LHCN-M2 (cell line): ENCODE measurements around the gene PTPRN2. TPM values are rescaled to one million over a fixed set of nuclear protein-coding genes. Genes with fewer than 3 reads are reported as not detected.

ENCODE experiments used
- DNase-seq: peaks from one replicate; pipeline ENCODE4 v3.0.0-alpha.2; 2012; ENCODE audit warnings: low read depth
- total RNA-seq: library from RNA; depleted of rRNA; stranded (reverse); fragments of >200 nt; gene quantifications from 2 replicates; pipeline ENCODE4 v1.2.3, GENCODE V29; 2014

The PTPRN2 gene
- total RNA-seq, 1 experiment from 2014 or later = 0.11 TPM

- no peak for DNase-seq
Observed at GRCh38 chr7:158270856-158271413, 316.7 kb downstream of the PTPRN2 start.

GRCh38 chr7:158270106-158270775 is 317.4 kb downstream of the PTPRN2 start:
- DNase-seq = no peak

DNA sequence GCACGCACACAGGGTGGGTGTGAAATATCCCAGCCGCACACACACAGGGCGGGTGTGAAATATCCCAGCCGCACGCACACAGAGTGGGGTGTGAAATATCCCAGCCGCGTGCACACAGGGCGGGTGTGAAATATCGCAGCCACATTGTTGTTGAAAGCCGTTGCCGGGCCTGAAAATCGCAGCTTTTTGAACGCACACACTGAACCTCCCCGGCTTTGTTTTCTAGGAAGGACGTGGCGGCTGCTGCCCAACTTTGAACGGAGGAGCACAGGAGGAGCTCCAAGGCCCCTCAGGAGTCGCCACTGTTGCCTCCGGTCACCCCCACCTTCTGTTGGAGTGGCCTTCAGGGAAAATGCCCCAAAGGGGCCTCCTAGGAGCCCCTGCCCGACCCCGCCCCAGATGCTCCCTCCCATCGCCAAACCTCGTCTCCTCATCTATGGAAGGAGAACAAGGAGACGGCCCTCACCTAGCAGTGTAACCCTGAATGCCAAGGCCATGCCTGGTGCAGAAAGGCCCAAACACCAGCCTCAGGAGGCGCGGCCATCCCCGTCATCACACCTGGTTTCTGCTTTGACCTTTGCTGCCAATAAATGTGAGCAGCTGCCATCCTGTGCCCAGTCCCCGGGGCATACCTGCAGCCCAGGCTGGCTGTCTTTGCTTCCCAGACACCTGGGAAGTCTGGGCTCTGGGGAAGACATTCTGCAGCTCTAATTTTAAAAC is 318.6 kb downstream of the PTPRN2 start:
- no peak for DNase-seq

GRCh38 chr7:158267742-158268435 is 319.7 kb downstream of the PTPRN2 start:
- no peak for DNase-seq

GRCh38 chr7:158266817-158267741 is 320.5 kb downstream of the PTPRN2 start:
- no peak for DNase-seq

DNA sequence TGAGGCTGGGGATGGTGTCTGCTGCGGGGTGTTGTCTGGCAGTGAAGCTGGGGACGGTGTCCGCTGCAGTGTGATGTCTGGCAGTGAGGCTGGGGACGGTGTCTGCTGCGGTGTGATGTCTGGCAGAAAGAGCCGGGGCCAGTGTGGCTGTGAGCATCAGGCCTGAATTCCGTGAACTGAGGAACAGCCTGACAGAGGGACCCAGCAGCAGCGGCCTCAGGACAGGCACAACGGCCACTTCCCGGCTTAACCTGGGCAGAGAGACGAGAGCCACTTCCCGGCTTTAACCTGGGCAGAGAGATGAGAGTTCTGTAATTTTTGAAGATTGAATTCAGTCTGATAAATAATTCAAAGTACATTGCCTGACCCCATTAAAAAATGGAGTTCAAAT is 321.2 kb downstream of the PTPRN2 start:
- DNase-seq = no peak

DNA sequence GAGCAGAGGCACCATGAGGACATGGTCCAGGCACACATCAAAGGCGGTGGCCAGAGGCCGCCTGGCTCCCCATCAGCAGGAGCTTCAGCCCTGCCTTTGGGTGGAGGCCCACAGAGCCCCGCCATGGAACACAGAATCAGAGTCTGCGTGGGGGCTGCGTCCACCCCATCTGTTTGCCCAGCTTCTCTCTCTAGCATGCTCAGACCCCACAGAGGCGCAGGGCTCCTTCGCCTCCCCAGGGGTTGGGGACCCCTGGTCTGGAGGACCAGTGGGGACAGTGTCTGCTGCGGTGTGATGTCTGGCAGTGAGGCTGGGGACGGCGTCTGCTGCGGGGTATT is 321.9 kb downstream of the PTPRN2 start:
- DNase-seq = no peak

- no peak for DNase-seq
Observed at GRCh38 chr7:158264881-158265742, 322.5 kb downstream of the PTPRN2 start.

- no peak for DNase-seq
Observed at GRCh38 chr7:158263964-158264748, 323.5 kb downstream of the PTPRN2 start.

- no peak for DNase-seq
Observed at GRCh38 chr7:158263110-158263963, 324.3 kb downstream of the PTPRN2 start.

- DNase-seq = no peak
Observed at GRCh38 chr7:158262284-158263109, 325.1 kb downstream of the PTPRN2 start.

DNA sequence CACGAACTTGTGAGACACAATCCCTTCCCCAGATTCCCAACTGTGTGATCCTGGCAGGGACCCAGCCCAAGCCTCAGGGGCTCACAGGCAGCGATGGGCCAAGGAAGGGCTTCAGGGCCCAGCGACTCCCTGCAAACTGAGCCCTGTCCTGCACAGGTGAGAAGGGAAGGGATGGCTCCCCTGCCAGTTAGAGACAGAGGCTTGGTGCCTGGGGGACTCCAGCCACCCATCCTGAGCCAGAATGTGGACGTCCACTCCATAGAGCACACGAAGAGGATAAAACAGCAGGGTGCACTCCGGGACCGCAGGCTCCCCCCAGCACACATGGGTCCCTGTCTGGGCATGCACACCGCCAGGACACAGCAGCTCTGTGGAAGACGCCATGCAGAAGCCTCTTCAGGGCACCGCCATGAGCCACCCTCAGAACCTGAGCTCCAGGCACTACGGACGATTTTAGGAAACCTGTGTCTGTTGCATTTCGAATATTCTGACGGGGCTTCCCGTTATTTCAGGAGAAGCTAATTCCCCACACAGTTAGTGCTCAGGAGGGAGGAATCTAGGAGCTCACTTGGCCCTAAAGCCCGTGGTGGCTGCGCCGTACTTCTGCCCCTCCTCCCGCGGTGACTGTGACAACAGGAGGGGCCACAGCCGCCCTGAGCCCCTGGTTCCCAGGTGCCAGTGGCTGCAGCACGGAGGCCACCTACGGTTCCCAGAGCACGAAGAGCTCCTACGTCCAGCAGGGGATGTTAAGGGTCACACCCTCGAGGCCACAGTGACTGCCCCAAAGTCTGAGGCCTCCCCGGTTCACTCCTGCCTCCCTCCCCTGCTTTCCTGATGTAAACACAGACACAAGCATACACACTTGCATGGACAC is 326.0 kb downstream of the PTPRN2 start:
- DNase-seq = no peak

DNA sequence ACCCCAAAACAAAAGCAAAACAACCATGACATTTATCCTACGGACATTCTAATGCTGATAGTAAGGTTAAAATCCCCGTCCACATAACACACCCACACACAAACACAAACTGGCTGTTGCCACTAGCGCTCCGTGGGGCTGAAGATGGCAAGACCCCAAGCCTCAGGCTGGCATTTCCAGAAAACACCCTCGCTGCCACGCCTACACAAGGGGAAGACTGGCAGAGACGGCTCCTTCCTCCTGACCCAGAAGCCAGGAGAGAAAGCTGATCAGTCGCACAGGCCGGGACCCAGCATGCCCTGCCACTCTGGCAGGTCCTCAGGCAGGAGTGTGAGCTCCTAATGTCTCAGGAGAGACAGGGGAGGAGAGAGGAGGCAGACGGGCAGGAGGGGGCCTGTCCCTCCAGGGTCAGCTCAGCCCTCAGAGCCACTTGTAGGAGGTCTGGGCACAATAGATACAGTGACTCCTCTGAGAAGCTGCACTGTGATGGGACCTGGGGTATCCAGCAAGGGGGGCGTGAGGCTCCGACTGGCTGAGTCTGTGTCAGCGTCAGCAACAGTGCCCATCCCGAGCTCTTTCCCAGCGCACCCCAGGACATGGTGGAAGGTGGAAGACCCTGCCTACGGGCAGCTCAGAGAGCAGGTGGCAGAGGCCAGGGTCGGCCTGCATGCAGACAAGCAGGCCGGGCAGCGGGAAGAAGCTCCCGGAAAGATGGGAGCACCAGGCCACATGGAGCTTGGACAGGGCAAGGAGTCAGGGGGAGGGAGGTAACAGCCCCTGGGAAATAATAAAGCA is 326.9 kb downstream of the PTPRN2 start:
- no peak for DNase-seq

DNA sequence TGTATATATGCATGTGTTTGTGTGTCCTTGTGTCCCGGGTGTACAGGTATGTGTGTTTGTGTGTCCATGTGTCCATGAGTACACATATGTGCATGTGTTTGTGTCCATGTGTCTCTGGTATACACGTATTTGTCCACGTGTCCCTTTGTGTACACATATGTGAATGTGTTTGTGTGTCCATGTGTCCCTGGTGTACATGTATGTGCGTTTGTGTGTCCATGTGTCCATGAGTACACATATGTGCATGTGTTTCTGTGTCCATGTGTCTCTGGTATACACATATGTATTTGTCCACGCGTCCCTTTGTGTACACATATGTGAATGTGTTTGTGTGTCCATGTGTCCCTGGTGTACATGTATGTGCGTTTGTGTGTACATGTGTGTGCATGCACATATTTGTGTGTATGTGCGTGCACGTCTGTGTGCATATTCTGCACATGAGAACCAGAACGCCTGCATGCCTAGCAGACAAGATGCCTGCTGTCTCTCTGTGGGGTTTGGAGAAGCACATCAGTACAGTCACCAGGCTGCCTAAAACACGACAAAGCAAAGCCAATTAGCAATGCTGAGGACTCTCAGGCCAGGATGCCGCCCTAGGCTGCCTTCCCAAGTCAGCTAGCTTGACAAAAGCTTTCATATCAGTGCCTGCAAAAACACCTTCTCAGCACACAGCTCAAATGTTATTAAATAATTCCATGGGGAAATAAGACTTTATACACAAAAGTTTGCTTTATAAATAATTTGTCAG is 327.8 kb downstream of the PTPRN2 start:
- DNase-seq = no peak

GRCh38 chr7:158259141-158259540 is 328.5 kb downstream of the PTPRN2 start:
- no peak for DNase-seq
